ENCODE measurements around the gene TNS2. TPM values are rescaled to one million over a fixed set of nuclear protein-coding genes. Genes with fewer than 3 reads are reported as not detected.

TNS2 gene
- total and polyA plus RNA-seq, 10 of the 15 experiments (the other 5 are each of a cell fraction or from before 2014, with no cell fraction given): 0.03 to 0.72 (median 0.16) TPM; not detected in 4

GRCh38 chr12:53096759-53097158, 46.9 kb downstream of the TNS2 start:
- Histone ChIP-seq H3K79me2 (ENCODE audit: control insufficient read depth, insufficient read depth, low read length) (no peaks in the 10 kb centered on the region), H3K27ac (ENCODE audit: control insufficient read depth, insufficient read depth) (no peak overlapping the region), H3K9ac (ENCODE audit: control insufficient read depth, insufficient read depth, low read length) (no peak overlapping the region), H3K9me3 (replicated peaks; ENCODE audit: control insufficient read depth, insufficient read depth, low read length) (no peaks in the 10 kb centered on the region), H4K20me1 (ENCODE audit: control insufficient read depth, insufficient read depth) (no peaks in the 10 kb centered on the region), H3K4me3 (no peak overlapping the region), H3K36me3 (ENCODE audit: control insufficient read depth in 2 of 2, insufficient read depth in 2 of 2, low read length in 1 of 2) (no peaks in the 10 kb centered on the region), H3K27me3 (replicated peaks in 1 of 2; ENCODE audit: control insufficient read depth in 2 of 2, insufficient read depth in 2 of 2, low read length in 1 of 2) (peaks cover 0 to 6% of the 10 kb centered on the region in 2 experiments; a peak in 2 of 4 replicates), H2AFZ (ENCODE audit: control insufficient read depth, low read depth, low read length) (no peak overlapping the region), H3K4me2 (ENCODE audit: control insufficient read depth, insufficient read depth) (no peak overlapping the region), H3K4me1 (ENCODE audit: control insufficient read depth, insufficient read depth, low read length) (peaks cover 9% of the 10 kb centered on the region)
- POLR2A ChIA-PET: no interaction called here
- FAIRE-seq (no peak), DNase-seq (ENCODE audit: low read depth, low spot score) (no peak), ATAC-seq (no peak)
- in situ Hi-C loops (cut with MboI) (no loop called here), intact Hi-C loops (cut with micrococcal nuclease; ENCODE audit: unreplicated experiment) (loop anchor here (5.0 kb wide), 1 partner anchor 44 kb away; the partner anchor contains the start of gene TNS2)
- no TSS peak for BruUV-seq (replicated peaks)
- RAD21 ChIA-PET (ENCODE audit: unreplicated experiment): interaction anchor here (4.7 kb wide), 1 partner anchor 31 kb away, joined by 84 read pairs; no protein-coding TSS in a partner anchor
- CTCF ChIA-PET: interaction anchor here (11.8 kb wide), 1 partner anchor 15 kb away, joined by 177 read pairs; the partner anchor contains the start of gene SPRYD3
- 48% methylated on average over 7 of the region's 9 CpGs for WGBS (ENCODE audit: insufficient coverage, insufficient replicate concordance, low lambda C conversion rate, missing lambda C conversion rate)
- SMC1A ChIA-PET (ENCODE audit: uncharacterized antibody, unreplicated experiment): interaction anchor here (0.6 kb wide), 1 partner anchor 31 kb away, joined by 4 read pairs; no protein-coding TSS in a partner anchor
- TF ChIP-seq MLLT1 (IDR thresholded peaks at IDR 0.05): no peak
- no peak for TF ChIP-seq CBFB (IDR thresholded peaks at IDR 0.05; ENCODE audit: low read depth)
- TF ChIP-seq YY1 (IDR thresholded peaks at IDR 0.05; ENCODE audit: low read depth, low read length): no peak
- TF ChIP-seq SMC3 (IDR thresholded peaks at IDR 0.05; ENCODE audit: borderline replicate concordance, low read length): no peak
- TF ChIP-seq YBX1 (IDR thresholded peaks at IDR 0.05): no peak
- TF ChIP-seq ZBTB4 (CRISPR knock-in tag; IDR thresholded peaks at IDR 0.05): no peak
- TF ChIP-seq IRF3 (IDR thresholded peaks at IDR 0.05): no peak
- TF ChIP-seq LARP7 (IDR thresholded peaks at IDR 0.05): no peak
- no peak for TF ChIP-seq ZNF24 (IDR thresholded peaks at IDR 0.05)
- no peak for TF ChIP-seq USF1 (IDR thresholded peaks at IDR 0.05; ENCODE audit: borderline replicate concordance, extremely low read length, insufficient read depth, low read depth, low read length)
- no peak for TF ChIP-seq NRF1 (conservative IDR thresholded peaks at IDR 0.05; ENCODE audit: low read depth, low read length)
- no peak for TF ChIP-seq TBL1XR1 (IDR thresholded peaks at IDR 0.05; ENCODE audit: low read depth, low read length)
- no peak for TF ChIP-seq ZNF687 (IDR thresholded peaks at IDR 0.05)
- TF ChIP-seq NBN (IDR thresholded peaks at IDR 0.05): no peak

Data from GM12878 (cell line).